GM12878 (cell line): ENCODE data around the gene EIF1AX. TPM values are rescaled to one million over a fixed set of nuclear protein-coding genes. Genes with fewer than 3 reads are reported as not detected.

Source experiments
- FOXK2 ChIP-seq: fragments of 450-650 bp; IDR thresholded peaks from 2 replicates; pipeline ENCODE4 v1.6.1; 2017; ENCODE audit warnings: mild to moderate bottlenecking, moderate library complexity
- GABPA ChIP-seq: IDR thresholded peaks from 2 replicates; pipeline ENCODE4 v1.6.1; 2014; ENCODE audit warnings: antibody characterized with exemption, low read depth, mild to moderate bottlenecking, inconsistent platforms
- IKZF1 ChIP-seq: fragments of 450-650 bp; conservative IDR thresholded peaks from 2 replicates; pipeline ENCODE4 v1.6.1; 2017; ENCODE audit warnings: antibody characterized with exemption, mild to moderate bottlenecking
- MLLT1 ChIP-seq: fragments of 450-650 bp; IDR thresholded peaks from 2 replicates; pipeline ENCODE4 v1.6.1; 2016; ENCODE audit warnings: mild to moderate bottlenecking
- MYB ChIP-seq: fragments of 150-350 bp; IDR thresholded peaks from 2 replicates; pipeline ENCODE4 v1.6.1; 2014; ENCODE audit warnings: mild to moderate bottlenecking, low read depth, low read length, borderline replicate concordance
- RAD21 ChIP-seq: IDR thresholded peaks from 2 replicates; pipeline ENCODE4 v1.6.1; 2011; ENCODE audit warnings: mild to moderate bottlenecking, low read depth, low read length, moderate library complexity; ENCODE audit not compliant: insufficient read depth
- RAD51 ChIP-seq: fragments of 450-650 bp; IDR thresholded peaks from 2 replicates; pipeline ENCODE4 v1.6.1; 2016; ENCODE audit warnings: moderate library complexity, mild to moderate bottlenecking, inconsistent platforms
- RCOR1 ChIP-seq: conservative IDR thresholded peaks from 2 replicates; pipeline ENCODE4 v1.6.1; 2012; ENCODE audit warnings: low read depth, low read length, improper control_type of control experiment
- RUNX3 ChIP-seq: IDR thresholded peaks from 2 replicates; pipeline ENCODE4 v1.6.1; 2012; ENCODE audit warnings: low read length, inconsistent platforms
- SUPT20H ChIP-seq: IDR thresholded peaks from 2 replicates; pipeline ENCODE4 v1.6.1; 2011; ENCODE audit warnings: low read depth, mild to moderate bottlenecking, low read length, moderate library complexity, borderline replicate concordance; ENCODE audit not compliant: control insufficient read depth
- TARDBP ChIP-seq: IDR thresholded peaks from 2 replicates; pipeline ENCODE4 v1.6.1; 2016; ENCODE audit warnings: borderline replicate concordance
- TBL1XR1 ChIP-seq: IDR thresholded peaks from 2 replicates; pipeline ENCODE4 v1.6.1; 2012; ENCODE audit warnings: low read depth, low read length, improper control_type of control experiment
- ZBTB33 ChIP-seq: fragments of 450-650 bp; IDR thresholded peaks from 2 replicates; pipeline ENCODE4 v1.6.1; 2017; ENCODE audit warnings: mild to moderate bottlenecking
- polyA plus RNA-seq, 11 experiments: library from polyadenylated mRNA; depleted of rRNA in 4 of 11; unstranded in 6 of 11; stranded (reverse) in 5 of 11; fragments of >200 nt; fragmentation: Nextera tagmentation in 4 of 11; fragmentation: Illumina TruSeq in 1 of 11; extraction: Ambion mirVana in 4 of 11; extraction: Trizol in 1 of 11; gene quantifications; 1 replicate in 1 of 11; 2 replicates in 10 of 11; pipeline versions ENCODE4 v1.2.1 to v1.2.3, GENCODE V29; 2011 to 2016; ENCODE audit warnings: inconsistent platforms in 2 of 11, missing spikeins in 2 of 11, low read depth in 1 of 11
- total RNA-seq, 4 experiments: library from RNA; depleted of rRNA in 3 of 4; stranded (reverse); fragments of >200 nt in 3 of 4; fragmentation: Illumina TruSeq in 1 of 4; extraction: Trizol in 1 of 4; gene quantifications; 2 replicates each; pipeline versions ENCODE4 v1.2.1 to v1.2.3, GENCODE V29; 2013 to 2021

EIF1AX gene
- total and polyA plus RNA-seq, 10 of the 15 experiments (the other 5 are each of a cell fraction or from before 2014, with no cell fraction given), result 51.2 to 251 (median 86.6) TPM

- TF ChIP-seq ZBTB33 (no peak), MYB (no peak), RAD21 (no peak), TBL1XR1 (no peak), GABPA (no peak), RAD51 (no peak), RCOR1 (no peak), IKZF1 (no peak), TARDBP (no peak), SUPT20H (no peak), MLLT1 (no peak), FOXK2 (no peak), RUNX3 (no peak)
Observed at GRCh38 chrX:20116087-20116576, 25.5 kb downstream of the EIF1AX start (continued).
